ENCODE data around the gene RTKN. TPM values are rescaled to one million over a fixed set of nuclear protein-coding genes. Genes with fewer than 3 reads are reported as not detected.
A peak's percentile ranks its signal among the peaks of the same experiment; 100 is the strongest.
"Not testable (repeated sequence)": the region's sequence is repeated elsewhere in the genome, so short reads cannot be mapped to it uniquely, and the experiment has no call there.

The RTKN gene
- polyA plus RNA-seq, 2 of the 4 experiments (the other 2 are of a cell fraction): 15.1 to 20.1 TPM

GRCh38 chr2:74447230-74447999 lies 5.7 kb upstream of the RTKN start:
- Histone ChIP-seq H3K4me3 (no peak overlapping the region), H3K4me2 (peak overlapping the region; percentile 34), H3K9me3 (no peaks in the 10 kb centered on the region), H3K4me1 (peaks cover 25% of the 10 kb centered on the region), H3K27ac (peak overlapping the region in 1 of 2 experiments; percentile 22; a peak in 1 of 6 replicates)
- TF ChIP-seq CBX8 (IDR thresholded peaks at IDR 0.05) (no peak), KDM5A (IDR thresholded peaks at IDR 0.05) (no peak), CHD2 (IDR thresholded peaks at IDR 0.05; ENCODE audit: low read length, partially characterized antibody) (no peak), HES2 (IDR thresholded peaks at IDR 0.05) (no peak), MAFK (IDR thresholded peaks at IDR 0.05; ENCODE audit: partially characterized antibody) (no peak), HMGXB4 (CRISPR knock-in tag; IDR thresholded peaks at IDR 0.05; ENCODE audit: borderline replicate concordance) (no peak), HOXA7 (CRISPR knock-in tag; IDR thresholded peaks at IDR 0.05) (no peak), TP53 (CRISPR knock-in tag; IDR thresholded peaks at IDR 0.05) (no peak), EP300 (IDR thresholded peaks at IDR 0.05) (no peak), FOSL2 (IDR thresholded peaks at IDR 0.05) (no peak), FOSL2 (CRISPR knock-in tag; IDR thresholded peaks at IDR 0.05) (no peak), JUNB (IDR thresholded peaks at IDR 0.05) (no peak), FOSB (CRISPR knock-in tag; IDR thresholded peaks at IDR 0.05) (no peak), POLR2AphosphoS2 (conservative IDR thresholded peaks at IDR 0.05; ENCODE audit: low read length) (no peak), BHLHE40 (IDR thresholded peaks at IDR 0.05; ENCODE audit: low read depth, low read length) (no peak), HOXB13 (CRISPR knock-in tag; IDR thresholded peaks at IDR 0.05; ENCODE audit: low read depth) (no peak), NPAS2 (CRISPR knock-in tag; IDR thresholded peaks at IDR 0.05; ENCODE audit: borderline replicate concordance) (no peak), RFX5 (IDR thresholded peaks at IDR 0.05) (no peak), NR3C1 (IDR thresholded peaks at IDR 0.05) (no peak), CEBPB (IDR thresholded peaks at IDR 0.05) (no peak), ZFP36 (IDR thresholded peaks at IDR 0.05; ENCODE audit: borderline replicate concordance, partially characterized antibody) (no peak)
- ChIA-PET CTCF (interaction anchor here (0.6 to 1.6 kb wide), 2 partner anchors 35 to 1674 kb away, joined by 3 read pairs; partner anchors contain the start of genes CCDC142 and TTC31), POLR2A (no interaction called here)
- ATAC-seq (peak in 1 of 2 experiments; percentile 37; a peak in 1 of 6 replicates), DNase-seq (ENCODE audit: low read depth in 1 of 2, low spot score in 1 of 2) (no peak), FAIRE-seq (no peak)
- 87% methylated on average over 5 of the region's 5 CpGs for WGBS (ENCODE audit: missing lambda C conversion rate)

- Histone ChIP-seq H3K4me2 (peak overlapping the region; percentile 43), H3K27ac (0 out of 6 replicates have a peak overlapping the region, but pooled peaks of 1 of the 2 experiments have one; percentile 1), H3K4me1 (peaks cover 33% of the 10 kb centered on the region), H3K4me3 (no peak overlapping the region), H3K9me3 (no peaks in the 10 kb centered on the region)
- 38% methylated on average over 5 of the region's 5 CpGs for WGBS (ENCODE audit: missing lambda C conversion rate)
- DNase-seq (ENCODE audit: low read depth in 1 of 2, low spot score in 1 of 2) (no peak), FAIRE-seq (no peak), ATAC-seq (no peak)
- ChIA-PET POLR2A (interaction anchor here (1.3 kb wide), 1 partner anchor 10 kb away, joined by 3 read pairs; no protein-coding TSS in a partner anchor), CTCF (interaction anchor here (0.5 to 4.1 kb wide), 2 partner anchors 53 to 73 kb away, joined by 3 to 15 read pairs; no protein-coding TSS in a partner anchor)
- no peak for TF ChIP-seq EHF (CRISPR knock-in tag; IDR thresholded peaks at IDR 0.05)
- TF ChIP-seq FOXS1 (CRISPR knock-in tag; IDR thresholded peaks at IDR 0.05): no peak
- TF ChIP-seq ZFP36 (IDR thresholded peaks at IDR 0.05; ENCODE audit: borderline replicate concordance, partially characterized antibody): no peak
- TF ChIP-seq HEYL (CRISPR knock-in tag; IDR thresholded peaks at IDR 0.05): no peak
- TF ChIP-seq ZSCAN20 (CRISPR knock-in tag; IDR thresholded peaks at IDR 0.05): no peak
- TF ChIP-seq NR3C1 (IDR thresholded peaks at IDR 0.05): no peak
- TF ChIP-seq SREBF2 (IDR thresholded peaks at IDR 0.05): no peak
- no peak for TF ChIP-seq RCOR1 (IDR thresholded peaks at IDR 0.05; ENCODE audit: low read depth, low read length)
- TF ChIP-seq CBX8 (IDR thresholded peaks at IDR 0.05): no peak
- no peak for TF ChIP-seq PBX3 (IDR thresholded peaks at IDR 0.05)
- TF ChIP-seq JUN (IDR thresholded peaks at IDR 0.05): no peak
Measured at GRCh38 chr2:74444498-74445318, 3.0 kb upstream of the RTKN start.

GRCh38 chr2:74442483-74443297 lies 953 bp upstream of the RTKN start:
- H3K9me3 ChIP-seq; FAIRE-seq; H3K27ac ChIP-seq; POLR2A ChIA-PET; H3K4me3 ChIP-seq; DNase-seq (ENCODE audit: low read depth in 1 of 2, low spot score in 1 of 2); ATAC-seq; H3K4me2 ChIP-seq: not testable (repeated sequence)
- H3K4me1 ChIP-seq: peaks cover 42% of the 10 kb centered on the region
- WGBS (ENCODE audit: missing lambda C conversion rate): 89% methylated on average over 16 of the region's 16 CpGs
- CTCF ChIA-PET: interaction anchor here (0.6 to 4.1 kb wide), 2 partner anchors 12 to 51 kb away, joined by 4 to 15 read pairs; no protein-coding TSS in a partner anchor

Data from A549 (cell line).